ENCODE results near the gene TRAK1.

The TRAK1 gene

GRCh38 chr3:42056840-42057239, 34.3 kb upstream of the TRAK1 start:
- peak overlapping the region; percentile 43 for H3K4me2 ChIP-seq (ENCODE audit: low read length)
- peaks cover 99% of the 10 kb centered on the region for H3K79me2 ChIP-seq (ENCODE audit: low read length)
- peaks cover 92% of the 10 kb centered on the region for H4K20me1 ChIP-seq (ENCODE audit: insufficient read depth, low read length)
- H3K27me3 ChIP-seq (ENCODE audit: low read depth, low read length) = no peaks in the 10 kb centered on the region
- peaks cover 49% of the 10 kb centered on the region for H3K4me1 ChIP-seq (ENCODE audit: low read length)
- H2AFZ ChIP-seq (ENCODE audit: low read depth, low read length) = no peak overlapping the region
- no peak overlapping the region for H3K27ac ChIP-seq (ENCODE audit: low read length)
- TF ChIP-seq EZH2phosphoT487 (IDR thresholded peaks at IDR 0.05; ENCODE audit: low read depth) = no peak
- no peak for TF ChIP-seq CTCF (IDR thresholded peaks at IDR 0.05; ENCODE audit: low read depth, low read length)
- H3K4me3 ChIP-seq (ENCODE audit: low read length) = no peak overlapping the region
- peaks cover 16% of the 10 kb centered on the region for H3K36me3 ChIP-seq (replicated peaks; ENCODE audit: low read depth, low read length)
- no peak overlapping the region for H3K9ac ChIP-seq (ENCODE audit: low read length)
- H3K9me3 ChIP-seq (ENCODE audit: insufficient read depth, low read length) = no peaks in the 10 kb centered on the region

- no peak for TF ChIP-seq CTCF (IDR thresholded peaks at IDR 0.05; ENCODE audit: low read depth, low read length)
- TF ChIP-seq EZH2phosphoT487 (IDR thresholded peaks at IDR 0.05; ENCODE audit: low read depth) = no peak
- Histone ChIP-seq H3K9ac (ENCODE audit: low read length) (no peak overlapping the region; the same call in 1 of the 2 replicates), H3K27ac (ENCODE audit: low read length) (peak overlapping the region; percentile 22), H3K9me3 (ENCODE audit: insufficient read depth, low read length) (no peaks in the 10 kb centered on the region), H3K36me3 (replicated peaks; ENCODE audit: low read depth, low read length) (peaks cover 23% of the 10 kb centered on the region), H3K79me2 (ENCODE audit: low read length) (peaks cover 99% of the 10 kb centered on the region), H3K4me1 (ENCODE audit: low read length) (peaks cover 42% of the 10 kb centered on the region), H3K4me3 (ENCODE audit: low read length) (no peak overlapping the region), H3K27me3 (ENCODE audit: low read depth, low read length) (no peaks in the 10 kb centered on the region), H2AFZ (ENCODE audit: low read depth, low read length) (no peak overlapping the region), H3K4me2 (ENCODE audit: low read length) (peak overlapping the region; percentile 43), H4K20me1 (ENCODE audit: insufficient read depth, low read length) (peaks cover 92% of the 10 kb centered on the region)
These were observed 33.5 kb upstream of the TRAK1 start for GRCh38 chr3:42057561-42058211.

- Histone ChIP-seq H3K9ac (ENCODE audit: low read length) (no peak overlapping the region), H2AFZ (ENCODE audit: low read depth, low read length) (no peak overlapping the region), H3K79me2 (ENCODE audit: low read length) (peaks cover 100% of the 10 kb centered on the region), H3K27ac (ENCODE audit: low read length) (no peak overlapping the region), H3K27me3 (ENCODE audit: low read depth, low read length) (no peaks in the 10 kb centered on the region), H3K9me3 (ENCODE audit: insufficient read depth, low read length) (no peaks in the 10 kb centered on the region), H3K4me3 (ENCODE audit: low read length) (no peak overlapping the region), H3K36me3 (replicated peaks; ENCODE audit: low read depth, low read length) (peaks cover 18% of the 10 kb centered on the region), H4K20me1 (ENCODE audit: insufficient read depth, low read length) (peaks cover 86% of the 10 kb centered on the region), H3K4me2 (ENCODE audit: low read length) (no peak overlapping the region), H3K4me1 (ENCODE audit: low read length) (peaks cover 61% of the 10 kb centered on the region)
- no peak for TF ChIP-seq CTCF (IDR thresholded peaks at IDR 0.05; ENCODE audit: low read depth, low read length)
- TF ChIP-seq EZH2phosphoT487 (IDR thresholded peaks at IDR 0.05; ENCODE audit: low read depth) = no peak
These were observed 30.0 kb upstream of the TRAK1 start for GRCh38 chr3:42061025-42061712.

- H3K27ac ChIP-seq (ENCODE audit: low read length) = no peak overlapping the region
These were observed 29.3 kb upstream of the TRAK1 start for GRCh38 chr3:42061713-42062380.

More at GRCh38 chr3:42061713-42062380, 29.3 kb upstream of the TRAK1 start:
- peaks cover 88% of the 10 kb centered on the region for H4K20me1 ChIP-seq (ENCODE audit: insufficient read depth, low read length)
- H2AFZ ChIP-seq (ENCODE audit: low read depth, low read length) = no peak overlapping the region
- peaks cover 100% of the 10 kb centered on the region for H3K79me2 ChIP-seq (ENCODE audit: low read length)
- no peak overlapping the region for H3K4me2 ChIP-seq (ENCODE audit: low read length)
- H3K27me3 ChIP-seq (ENCODE audit: low read depth, low read length) = no peaks in the 10 kb centered on the region
- TF ChIP-seq EZH2phosphoT487 (IDR thresholded peaks at IDR 0.05; ENCODE audit: low read depth) (no peak), CTCF (IDR thresholded peaks at IDR 0.05; ENCODE audit: low read depth, low read length) (no peak)
- no peak overlapping the region for H3K4me3 ChIP-seq (ENCODE audit: low read length)
- H3K4me1 ChIP-seq (ENCODE audit: low read length) = peaks cover 63% of the 10 kb centered on the region
- peaks cover 18% of the 10 kb centered on the region for H3K36me3 ChIP-seq (replicated peaks; ENCODE audit: low read depth, low read length)
- no peaks in the 10 kb centered on the region for H3K9me3 ChIP-seq (ENCODE audit: insufficient read depth, low read length)
- H3K9ac ChIP-seq (ENCODE audit: low read length) = no peak overlapping the region

Measured in OCI-LY3 (cell line).